NCI-H2171 (cell line): ENCODE results near the gene DAB1.

Experiments
- DNase-seq: peaks from one replicate; lab custom pipeline; 2025; lab: John Stamatoyannopoulos, UW

Gene DAB1

DNA sequence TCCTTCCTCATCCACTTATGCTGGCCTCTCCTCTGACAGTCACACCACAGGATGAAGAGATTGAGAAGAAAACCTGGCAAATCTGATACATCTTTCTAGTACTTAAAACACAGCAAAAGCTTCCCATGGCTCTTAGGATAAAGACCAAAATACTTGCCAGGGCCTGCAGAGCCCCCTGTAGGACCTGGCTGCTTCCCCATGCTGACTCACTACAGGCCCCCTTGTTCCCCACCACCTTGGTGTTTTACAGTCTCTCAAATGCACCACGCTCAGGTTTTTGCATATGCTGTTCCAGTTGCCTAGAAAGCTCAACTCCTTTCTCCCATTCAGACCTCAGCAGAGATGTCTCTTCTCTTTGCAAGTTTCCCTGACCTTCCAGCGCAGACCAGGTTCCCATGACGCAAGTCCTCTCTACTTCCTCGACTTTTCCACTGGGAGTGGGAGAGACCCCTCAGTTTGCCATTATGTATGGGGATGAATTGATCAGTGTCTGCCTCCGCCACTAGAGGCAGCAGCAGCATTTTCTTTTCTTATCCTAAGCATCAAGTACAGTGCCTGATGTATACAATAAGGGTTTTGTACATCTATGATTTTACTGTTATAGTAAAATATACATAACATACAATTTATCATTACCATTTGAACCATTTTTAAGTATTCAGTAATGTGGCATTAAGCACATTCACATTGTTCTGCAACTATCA lies 344.3 kb downstream of the DAB1 start:
- DNase-seq, result no peak

DNA sequence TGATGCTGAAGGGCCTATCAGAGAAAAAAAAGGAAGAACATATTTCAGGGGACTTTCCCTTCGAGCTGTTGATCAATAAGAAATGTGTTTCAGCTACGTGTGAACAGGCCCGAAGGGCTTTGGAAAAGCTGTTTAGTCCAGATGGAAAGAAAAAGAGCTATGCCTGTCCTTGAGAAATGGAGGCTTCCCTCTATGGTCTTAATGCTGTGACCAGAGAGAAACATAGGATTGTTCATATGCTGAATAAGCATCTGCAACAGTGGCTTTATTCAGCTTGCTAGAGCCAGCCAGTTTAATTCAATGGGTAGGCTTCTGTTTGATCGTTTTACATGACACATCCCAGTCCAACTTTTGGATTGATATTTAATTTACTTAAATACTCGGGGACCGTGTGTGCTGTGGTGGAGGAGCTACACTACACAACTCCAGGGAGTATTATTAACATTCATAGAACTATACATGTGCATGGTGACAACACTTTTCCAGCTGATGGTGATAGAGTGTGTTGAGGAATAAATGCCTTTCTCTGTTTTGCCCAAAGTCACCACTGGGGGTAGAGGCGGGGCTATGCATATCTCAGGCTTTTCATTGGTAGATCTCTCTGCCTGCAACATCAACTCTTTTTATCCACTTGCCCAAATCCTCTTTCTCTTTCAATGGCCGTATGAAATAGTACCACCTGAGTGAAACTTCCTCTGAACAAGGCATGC lies 351.3 kb downstream of the DAB1 start:
- no peak for DNase-seq

DNA sequence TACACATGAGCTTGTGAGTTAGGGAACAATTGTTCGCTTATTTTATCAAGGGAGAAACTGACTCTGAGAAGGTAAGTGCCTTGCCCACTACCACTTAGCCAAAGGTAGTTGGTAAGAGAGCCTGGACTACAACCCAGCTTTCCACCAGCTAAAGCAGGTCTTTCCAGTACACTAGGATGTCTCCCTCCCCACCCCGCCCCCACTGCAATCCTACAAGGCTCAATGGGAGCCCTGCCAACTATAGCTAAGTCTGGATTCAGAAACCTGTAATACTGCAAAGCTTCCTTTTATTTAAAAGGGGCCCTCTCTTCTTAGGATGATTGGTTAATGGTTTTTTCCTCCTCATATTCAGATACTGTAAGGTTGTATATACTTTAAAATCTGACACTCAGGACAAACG lies 356.0 kb downstream of the DAB1 start:
- no peak for DNase-seq

DNA sequence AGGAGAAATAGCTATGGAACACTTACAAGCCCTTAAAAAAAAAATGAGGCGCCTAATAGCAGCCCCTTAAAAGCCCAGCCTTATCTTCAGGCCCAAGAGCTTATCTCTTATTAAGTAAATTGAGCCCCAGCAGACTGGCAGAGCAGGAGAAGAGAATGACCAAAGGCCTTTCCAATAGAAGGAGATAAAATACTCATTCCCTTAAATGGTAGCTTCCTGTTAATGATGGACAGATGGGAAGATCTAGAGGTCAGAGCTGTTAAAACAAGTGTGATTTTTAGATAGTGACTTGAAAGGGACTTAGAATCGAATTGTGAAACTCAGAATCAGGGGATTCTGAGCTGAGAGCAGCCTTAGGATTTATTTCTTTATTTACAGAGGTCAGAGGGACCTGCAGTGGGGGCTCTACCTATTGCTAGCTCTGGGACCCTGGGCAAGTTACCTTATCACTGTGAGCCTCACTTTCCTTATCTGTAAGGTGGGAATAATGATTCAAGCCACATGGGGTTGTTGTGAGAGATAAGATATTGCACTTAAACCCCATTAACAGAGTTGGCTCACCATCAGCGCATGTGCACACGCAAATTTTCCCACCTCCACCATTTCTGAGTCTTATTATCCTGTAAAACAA lies 356.8 kb downstream of the DAB1 start:
- no peak for DNase-seq

DNA sequence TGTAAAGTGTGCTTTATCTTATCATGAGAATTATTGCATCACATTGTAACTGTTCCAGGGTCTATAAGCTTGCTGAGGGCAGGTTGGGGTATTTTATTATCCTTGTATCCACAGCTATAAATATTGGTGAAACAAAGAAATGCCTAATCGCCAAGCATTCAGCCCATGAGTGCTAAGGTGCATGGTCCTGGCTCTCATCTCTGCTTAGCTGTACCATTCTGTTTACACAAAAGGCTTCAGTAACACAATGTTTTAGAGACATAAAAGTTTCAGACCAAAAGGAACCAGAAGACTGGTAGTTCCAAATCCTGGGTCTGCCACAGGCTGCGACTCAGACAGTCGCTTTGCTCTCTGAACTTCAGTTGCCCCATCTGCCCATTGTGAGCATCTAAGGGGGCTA lies 358.4 kb downstream of the DAB1 start:
- DNase-seq, result no peak

DNA sequence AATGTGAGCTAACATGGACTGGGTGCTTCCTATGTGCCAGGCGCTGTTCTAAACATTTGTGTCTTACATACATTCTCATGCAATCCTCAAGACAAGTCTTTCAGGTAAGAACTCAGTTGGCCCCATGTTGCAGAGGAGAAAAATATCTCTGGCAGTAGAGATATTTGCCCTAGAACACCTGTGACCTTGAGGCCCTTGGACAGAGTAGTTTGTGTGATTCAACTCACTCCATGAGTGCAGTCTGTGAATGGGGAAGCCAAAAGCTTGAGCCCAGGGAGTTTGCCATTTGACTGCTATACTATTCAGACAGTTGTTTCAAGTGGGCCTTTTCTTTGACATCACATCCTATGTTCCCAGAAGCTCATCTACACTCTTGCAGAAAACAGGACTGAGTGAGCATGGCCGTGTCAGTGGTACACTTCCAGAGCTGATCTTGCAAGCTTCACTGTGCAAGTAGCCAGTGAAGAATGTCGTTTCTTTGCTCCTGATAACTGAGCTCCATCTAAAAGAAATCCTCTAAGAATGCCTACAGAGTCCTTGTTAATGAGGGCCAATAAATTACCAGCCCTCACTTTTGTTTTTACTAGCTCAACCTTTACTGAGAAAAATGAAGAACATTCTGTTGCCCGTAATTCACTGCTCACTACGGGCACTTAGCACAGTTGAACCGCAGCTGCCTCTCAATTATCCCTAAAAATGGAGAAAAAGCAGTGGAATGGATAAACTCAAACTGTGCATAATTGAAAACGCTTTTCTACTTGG lies 359.3 kb downstream of the DAB1 start:
- no peak for DNase-seq

DNA sequence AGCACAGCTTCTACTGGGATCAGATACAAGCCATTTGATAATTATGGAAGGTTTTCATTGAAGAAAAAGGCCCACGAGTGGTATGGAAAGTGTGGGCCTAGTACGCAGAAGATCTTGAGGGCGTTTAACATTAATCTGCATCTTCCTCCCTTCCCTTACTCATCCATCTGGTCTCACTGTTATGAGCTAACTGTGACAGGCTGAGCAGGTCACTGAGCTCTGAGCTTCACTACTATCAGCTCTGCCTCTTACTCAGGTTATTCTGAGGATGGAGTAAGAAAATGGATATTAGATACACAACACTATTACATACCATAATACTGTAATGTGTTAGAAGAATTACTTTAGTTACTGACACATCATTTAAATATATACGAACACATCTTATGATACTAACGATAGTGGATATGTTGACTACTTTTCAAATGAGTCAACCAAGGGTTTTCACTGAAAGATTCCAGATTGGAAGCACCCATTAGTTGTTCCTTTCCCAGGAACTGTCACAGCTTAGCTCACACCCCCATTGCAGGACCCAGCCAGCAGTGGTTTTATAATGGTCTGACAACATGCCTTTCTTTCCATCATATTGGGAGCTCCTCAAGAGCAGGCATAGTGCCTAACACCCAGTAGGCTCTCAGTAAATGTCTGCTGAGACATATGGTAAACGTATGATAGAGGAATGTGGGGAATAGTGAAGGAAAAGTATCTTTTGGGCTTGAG lies 360.3 kb downstream of the DAB1 start:
- no peak for DNase-seq

DNA sequence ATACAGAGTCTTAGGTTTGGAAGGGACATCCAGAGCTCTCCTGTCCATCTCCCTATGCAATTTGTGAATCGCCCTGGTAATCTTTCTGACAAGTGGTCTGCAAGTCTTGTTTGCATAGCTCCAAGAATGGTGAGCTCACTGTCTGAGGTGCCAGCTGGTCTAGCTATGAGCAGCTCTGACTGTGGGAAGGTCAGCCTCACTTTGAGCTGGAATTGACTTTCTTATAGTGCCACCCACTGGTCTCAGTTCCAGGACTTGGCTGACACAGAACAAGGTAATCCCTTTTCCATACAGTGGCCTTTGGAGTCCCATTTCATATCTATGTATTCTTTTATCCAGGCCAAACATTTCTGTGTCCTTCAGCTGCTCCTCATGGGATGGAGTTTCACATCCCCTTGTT lies 362.5 kb downstream of the DAB1 start:
- no peak for DNase-seq

DNA sequence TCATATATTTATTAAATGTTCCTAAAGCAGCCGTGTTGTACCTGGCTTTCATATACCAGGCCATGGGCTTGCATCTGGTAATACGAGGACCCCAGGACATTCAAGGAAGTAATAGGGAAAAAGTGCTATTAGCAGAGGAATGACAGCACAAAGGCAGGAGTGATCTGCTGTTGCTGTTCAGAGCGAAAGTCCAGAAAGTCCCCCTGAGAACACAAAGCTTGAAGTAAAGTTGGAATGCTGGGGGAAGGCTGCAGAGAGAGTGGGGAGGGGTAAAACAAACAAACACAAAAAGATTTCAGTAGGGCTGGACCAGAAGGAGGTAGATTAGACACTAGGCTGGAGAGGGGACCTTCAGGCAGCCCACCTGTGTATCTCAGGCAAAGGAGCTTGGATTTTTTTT lies 363.4 kb downstream of the DAB1 start:
- no peak for DNase-seq

DNA sequence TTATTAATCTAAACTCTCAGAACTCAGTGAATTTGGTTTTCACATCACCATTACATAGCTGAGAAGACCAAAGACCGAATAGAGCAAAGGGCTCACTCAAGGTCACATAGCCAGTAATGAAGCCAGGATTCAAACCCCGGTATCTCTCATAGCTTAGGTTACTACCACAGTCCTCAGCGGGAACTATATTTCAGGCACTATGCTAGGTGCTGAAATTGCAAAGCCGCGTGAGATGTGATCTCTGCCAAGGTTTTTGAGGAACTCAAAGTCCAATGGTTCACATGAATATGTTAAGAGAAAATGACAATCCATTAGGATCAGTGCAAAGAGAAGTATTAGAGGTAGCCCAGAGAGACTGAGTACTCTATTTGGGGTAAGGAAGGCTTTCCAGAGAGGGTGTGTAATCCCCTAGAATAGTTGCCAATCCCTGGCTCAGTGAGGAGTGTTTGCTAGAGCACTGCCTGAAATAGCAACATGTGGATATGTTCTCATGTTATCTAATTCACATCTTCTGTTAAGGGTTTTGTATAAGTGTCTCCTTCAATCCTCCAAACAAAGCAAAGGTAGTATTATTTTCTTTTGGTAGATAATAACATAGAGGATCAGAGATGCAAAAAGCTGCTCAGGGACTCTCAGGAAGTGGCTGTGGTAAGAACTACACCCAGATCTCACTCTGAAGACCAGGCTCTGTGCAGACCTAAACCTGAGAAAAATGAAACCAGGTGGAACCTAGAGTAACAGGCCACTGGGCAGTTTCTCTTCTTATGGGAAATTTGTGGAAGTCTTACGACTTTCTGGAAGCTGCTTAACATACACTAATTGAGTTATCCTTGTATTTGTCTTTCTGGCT lies 365.0 kb downstream of the DAB1 start:
- DNase-seq, result no peak

DNA sequence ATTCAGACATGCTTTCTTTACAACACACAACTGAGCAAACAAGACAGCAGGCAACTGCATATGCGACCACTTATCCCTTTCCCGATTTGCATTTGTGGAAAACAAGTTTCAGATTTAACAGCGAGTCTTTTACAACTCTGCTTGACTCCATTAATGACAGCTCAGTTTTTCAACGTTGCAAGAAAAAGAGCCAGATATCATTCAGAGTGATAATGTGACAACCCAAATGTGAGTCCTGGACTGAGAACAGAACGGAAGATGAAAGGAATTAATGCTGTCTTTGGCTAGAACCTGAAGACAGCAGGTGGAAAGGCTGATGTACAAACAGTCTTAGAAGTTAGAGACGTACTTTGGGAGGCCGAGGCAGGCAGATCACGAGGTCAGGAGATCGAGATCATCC lies 375.0 kb downstream of the DAB1 start:
- DNase-seq, result no peak

DNA sequence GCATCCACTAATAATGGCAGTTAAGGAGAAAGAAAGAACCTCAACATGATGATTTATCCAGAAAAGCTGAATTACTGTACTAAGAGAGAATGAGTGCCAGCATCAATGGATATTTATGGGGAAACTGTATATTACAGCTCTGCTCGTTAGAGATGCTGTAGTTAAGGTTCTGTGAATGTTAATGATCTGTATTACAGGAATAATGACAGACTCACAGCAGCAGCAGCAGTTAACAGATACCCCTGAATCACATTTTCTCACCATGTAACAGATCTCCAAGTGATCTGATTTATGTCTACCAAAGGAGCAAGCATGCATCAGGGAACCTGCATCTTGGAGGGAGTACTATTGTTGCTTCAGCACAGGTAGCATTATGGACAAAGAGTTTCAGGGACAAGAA lies 377.4 kb downstream of the DAB1 start:
- DNase-seq, result no peak

DNA sequence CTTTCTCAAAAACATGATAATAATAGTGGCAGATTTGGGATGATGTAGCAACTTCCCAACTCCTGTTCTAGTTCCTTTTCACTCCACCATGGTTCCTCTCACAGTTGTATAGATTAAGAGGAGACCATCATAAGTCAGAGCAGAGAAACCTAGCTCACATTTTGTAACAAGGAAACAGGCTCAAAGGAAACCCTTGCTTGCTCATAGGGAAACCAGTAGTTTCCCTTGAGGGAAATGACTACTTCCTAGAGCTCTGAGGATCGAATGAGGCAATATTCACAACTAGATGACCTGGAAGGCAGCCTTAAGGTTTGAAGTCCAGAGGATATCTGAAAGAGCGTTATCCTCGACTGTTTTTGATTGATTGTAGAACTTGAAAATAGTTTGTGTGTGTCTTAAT lies 382.0 kb downstream of the DAB1 start:
- DNase-seq, result no peak

DNA sequence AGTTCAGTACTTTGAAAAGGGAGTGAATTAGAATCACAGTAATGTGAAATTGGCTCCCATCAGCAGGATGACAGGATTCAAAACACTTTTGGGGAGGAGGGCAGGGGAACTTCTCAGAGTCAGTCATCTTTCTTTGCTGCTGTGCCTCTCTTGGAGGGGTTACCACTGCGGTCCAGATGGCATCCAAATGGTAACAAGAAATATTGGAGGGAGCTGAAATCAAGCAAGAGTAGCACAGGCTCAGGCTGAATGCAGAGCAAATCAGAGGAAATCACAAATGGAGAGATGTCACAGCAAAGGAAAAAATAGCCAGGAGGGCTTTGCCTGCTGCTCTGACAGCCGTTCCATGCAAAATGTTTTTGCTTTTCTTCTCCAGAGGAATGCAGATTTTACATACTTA lies 383.0 kb downstream of the DAB1 start:
- DNase-seq, result no peak

DNA sequence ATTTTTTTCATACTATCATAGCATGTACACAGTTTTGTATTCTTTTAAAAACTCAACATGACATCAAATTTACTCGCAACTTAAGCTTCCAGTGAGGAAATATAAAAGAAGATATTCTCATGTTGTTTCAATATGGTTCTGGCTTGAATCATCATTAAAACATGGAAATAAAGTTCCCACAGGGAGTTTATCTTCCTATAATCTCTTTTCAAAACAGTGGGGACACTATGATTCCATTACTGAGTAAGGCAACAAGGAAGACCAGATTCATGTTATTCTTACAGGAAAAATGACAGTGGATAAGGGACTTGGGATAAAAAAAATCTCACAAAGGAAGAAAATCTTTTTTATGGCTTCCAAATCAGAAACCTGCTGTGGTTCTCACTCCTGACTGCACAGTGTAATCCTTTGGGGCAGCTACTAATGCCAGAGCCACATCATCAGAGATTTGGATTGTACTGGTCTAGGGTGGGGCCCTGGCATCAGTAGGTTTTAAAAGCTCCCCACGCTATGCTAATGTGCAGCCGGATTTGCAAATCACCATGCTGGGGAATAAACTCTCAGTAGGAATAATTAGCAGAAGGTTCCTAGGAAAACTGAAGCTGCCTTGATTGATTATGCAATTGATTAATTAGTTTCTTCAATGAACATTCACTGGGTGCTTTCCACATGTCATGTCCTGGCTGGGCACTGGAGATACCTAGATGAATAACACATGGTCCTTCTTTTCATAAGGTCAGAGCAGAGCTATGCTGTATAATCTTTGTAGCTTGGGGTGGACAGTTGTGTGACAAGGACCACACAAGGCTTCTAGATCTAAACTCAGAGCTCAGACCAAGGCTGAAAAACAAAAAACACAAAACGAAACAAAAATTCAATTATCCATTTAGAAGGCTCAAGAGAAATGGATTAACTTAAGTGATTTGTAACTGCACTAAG lies 386.9 kb downstream of the DAB1 start:
- DNase-seq, result no peak

DNA sequence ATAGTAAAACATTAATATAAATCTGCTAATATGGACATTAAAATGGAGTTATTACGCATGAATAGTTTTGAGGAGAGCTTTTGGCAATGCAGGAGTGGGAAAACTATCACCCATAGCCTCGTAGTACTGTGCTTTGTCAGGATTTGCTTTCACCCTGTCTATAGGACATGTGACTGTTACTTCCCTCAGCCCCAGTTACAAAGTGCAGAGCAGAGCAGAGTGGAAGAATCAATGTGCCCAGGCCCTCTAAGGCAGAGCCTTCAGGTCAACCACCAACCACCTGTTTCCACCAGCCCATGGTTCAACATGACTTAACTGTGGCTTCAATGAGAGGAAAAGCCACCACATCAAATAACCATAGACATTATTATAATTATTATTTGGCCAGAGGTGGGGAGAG lies 389.1 kb downstream of the DAB1 start:
- DNase-seq, result no peak

DNA sequence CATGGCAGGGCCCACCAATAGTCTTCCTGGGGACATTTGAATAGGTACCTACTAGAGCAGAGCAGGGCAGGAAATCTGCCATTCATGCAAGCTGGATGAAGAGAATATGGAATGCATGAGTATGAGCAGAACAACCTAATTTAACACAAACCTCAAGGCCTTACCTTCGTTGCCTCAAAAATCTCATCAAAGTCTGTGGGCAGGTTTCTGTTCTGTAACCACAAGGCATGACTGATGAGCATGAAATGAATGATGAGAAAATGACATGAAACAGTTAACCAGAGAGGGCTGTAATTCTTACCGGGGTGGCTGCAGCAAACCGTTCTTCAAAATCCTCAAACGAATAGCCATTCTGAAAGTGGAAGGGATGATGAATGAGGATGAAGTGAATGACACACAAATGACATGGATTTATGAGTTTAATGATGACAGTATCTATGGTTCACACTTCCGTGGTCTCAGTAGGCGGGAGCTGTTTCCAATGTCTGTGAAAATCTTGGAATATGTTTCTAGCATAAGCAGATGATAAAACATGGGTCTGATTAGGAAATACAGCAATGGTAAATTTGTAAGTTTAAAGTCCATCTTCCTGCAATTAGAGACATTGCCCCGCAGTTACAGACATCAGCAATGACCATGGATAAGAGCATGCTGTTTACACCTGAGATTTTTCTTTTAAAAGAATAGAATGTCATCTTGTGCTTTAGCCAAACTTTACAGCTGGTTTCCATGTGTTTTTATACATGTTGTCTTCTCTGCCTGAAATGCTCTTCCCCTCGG lies 390.4 kb downstream of the DAB1 start:
- no peak for DNase-seq

DNA sequence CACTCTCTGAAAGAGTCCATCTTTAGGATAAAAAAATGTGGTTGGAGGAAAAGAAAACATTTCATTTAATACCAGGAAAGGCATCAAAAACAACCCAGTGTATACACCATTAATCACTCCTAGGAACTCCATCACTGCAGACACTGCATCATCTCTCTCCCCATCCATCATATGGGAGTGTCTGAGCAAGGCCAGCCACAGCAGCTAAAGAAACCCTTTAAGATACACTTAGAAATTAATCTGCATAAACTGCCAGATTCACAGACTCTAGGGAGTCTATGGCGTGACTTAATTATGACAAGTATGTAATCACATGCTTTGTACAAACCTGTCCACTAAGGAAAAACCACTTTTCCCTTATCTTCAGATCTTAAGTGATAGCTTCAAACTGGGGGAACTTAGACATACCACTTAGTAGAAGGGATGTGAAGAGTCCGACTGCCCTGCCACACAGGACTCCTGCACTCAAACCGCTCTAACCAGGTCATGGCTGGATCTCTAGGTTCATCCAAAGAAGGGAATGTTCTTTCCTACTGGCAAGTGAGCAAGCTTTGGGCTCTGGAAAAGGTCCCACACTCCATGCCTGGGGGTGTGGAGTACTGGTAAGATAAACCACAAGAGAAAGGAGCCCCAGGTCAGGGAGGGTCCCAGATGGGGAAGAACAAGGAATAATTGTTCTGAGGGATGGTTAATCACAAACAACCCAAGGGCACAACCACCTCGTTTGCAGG lies 397.1 kb downstream of the DAB1 start:
- DNase-seq, result no peak

DNA sequence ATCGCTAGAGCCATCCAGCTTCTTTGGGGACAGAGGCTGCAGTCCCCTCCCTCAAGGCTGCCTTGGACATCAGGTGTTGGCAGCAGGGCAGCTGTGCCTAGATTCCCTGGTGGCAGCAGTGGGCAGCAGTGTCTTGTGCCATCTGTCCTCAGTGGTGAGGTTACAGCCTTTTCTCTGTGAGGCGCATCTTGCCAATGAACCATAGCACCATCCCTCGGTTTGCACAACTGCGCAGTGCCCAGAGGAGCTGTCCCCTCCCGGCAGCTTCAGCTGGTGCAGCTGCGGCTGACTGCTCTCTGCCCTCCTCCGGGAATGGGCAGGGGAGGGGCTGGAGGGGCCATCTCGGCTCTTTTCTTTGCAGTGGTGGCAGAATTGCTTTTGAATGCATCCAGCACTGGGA lies 399.0 kb downstream of the DAB1 start:
- no peak for DNase-seq
